Activated CD8-positive, alpha-beta memory T cell treated with anti-CD3 and anti-CD28 coated beads for 24 hours (primary cell): ENCODE results near the gene SDF4.

Experiments
- DNase-seq: peaks from one replicate; pipeline ENCODE4 v3.0.0-alpha.2; 2020

Gene SDF4

GRCh38 chr1:1175221-1176062, 56.4 kb downstream of the SDF4 start:
- DNase-seq, result no peak

DNA sequence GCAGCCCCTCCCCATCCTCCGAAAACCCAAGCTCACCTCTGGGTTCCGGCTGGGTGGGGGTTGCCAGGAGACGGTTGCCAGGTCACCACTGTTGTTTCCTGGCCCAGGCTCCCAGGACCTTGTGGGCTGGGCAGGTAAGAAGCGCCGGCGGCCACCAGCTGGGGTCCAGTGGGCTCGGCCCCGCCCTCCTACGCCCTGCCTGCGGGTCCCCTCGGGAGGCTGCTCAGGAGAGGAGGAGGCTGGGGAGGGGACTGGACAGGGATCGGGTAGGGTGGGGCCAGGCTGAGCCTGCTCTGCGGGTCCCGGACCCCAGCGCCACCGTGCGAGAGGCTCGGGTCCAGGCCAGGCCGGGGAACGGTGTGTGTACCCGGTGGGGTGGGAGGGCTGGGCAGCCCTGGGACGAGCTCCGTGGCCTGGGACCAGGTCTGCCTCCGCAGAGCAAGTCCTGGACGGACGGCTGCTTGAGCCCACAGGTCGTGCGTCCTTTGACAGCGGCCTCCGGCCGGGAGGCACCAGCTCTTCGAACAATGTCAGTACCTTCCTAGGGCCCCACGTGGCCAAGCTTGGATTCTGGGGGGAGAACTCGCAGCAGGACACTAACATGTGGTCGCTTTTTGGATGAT, 57.9 kb downstream of the SDF4 start, which contains the start of gene TTLL10:
TSS of gene TTLL10 (plus strand) at position 88 of the 623 bp plus-strand sequence. CDS start 5,336 bp downstream, outside the sequence.
- DNase-seq, result no peak

- DNase-seq, result no peak
Measured at GRCh38 chr1:1173061-1173792, 58.6 kb downstream of the SDF4 start.

- DNase-seq, result peak; percentile 71
Measured at GRCh38 chr1:1171546-1172340, 60.1 kb downstream of the SDF4 start.

DNA sequence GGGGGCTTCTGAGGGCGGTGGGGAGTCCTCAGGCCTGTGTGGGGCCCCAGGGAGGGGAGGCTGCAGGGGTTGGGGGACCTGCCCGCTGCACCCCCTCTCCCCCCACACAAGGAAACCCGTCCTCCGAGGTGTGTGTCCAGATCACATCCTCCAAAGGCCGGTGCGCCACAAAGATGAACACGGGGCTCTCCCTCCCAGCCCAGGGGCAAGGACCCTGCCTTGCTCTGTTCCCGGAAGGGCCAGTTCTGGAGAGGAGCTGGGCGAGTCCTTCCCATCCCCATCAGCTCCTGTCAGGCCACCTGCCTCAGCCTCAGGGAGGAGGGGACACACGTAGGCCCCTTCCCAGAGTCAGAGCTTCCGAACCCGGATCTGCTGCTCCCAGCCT, 60.6 kb downstream of the SDF4 start:
- DNase-seq, result no peak

DNA sequence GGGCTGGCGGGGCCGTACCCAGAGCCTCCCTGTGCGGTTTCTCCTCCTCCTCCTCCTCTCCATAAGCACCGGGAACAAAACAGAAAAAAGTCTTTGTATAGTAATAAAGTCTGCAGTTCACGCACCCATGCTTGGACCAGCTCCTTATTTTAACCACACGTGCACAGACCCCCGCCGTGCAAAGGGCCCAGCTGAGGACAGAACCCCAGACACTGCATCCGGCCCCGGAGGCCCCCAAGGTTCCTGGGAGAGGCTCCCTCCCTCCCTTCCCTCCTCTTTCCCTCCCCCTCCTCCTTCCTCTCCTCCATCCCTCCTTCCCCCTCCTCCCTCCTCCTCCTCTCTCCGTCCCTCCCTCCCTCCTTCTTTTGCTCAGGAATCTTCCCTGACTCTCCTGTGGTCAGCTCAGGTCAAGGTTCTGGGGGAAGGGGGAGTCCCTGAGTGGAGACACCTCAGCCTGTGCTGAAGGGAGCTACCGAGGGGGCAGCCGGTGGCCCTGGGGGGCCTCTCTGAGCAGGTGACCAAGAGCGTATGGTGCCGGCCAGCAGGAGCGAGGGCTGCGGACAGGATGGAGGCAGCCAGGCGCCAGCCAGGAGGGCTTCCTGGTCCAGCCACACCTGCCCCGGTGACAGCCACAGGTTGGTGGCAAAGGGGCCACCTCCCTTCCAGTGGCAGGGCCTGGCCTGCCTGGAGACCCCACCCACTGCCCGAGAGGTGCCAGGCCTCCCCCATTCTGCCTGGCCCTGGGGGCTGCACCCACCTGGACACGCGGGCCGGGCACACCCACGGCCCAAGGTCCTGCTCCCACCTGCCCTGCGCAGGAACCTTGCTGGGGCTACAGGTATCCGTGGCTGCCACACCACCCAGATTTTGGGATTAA, 61.3 kb downstream of the SDF4 start:
- DNase-seq, result no peak

DNA sequence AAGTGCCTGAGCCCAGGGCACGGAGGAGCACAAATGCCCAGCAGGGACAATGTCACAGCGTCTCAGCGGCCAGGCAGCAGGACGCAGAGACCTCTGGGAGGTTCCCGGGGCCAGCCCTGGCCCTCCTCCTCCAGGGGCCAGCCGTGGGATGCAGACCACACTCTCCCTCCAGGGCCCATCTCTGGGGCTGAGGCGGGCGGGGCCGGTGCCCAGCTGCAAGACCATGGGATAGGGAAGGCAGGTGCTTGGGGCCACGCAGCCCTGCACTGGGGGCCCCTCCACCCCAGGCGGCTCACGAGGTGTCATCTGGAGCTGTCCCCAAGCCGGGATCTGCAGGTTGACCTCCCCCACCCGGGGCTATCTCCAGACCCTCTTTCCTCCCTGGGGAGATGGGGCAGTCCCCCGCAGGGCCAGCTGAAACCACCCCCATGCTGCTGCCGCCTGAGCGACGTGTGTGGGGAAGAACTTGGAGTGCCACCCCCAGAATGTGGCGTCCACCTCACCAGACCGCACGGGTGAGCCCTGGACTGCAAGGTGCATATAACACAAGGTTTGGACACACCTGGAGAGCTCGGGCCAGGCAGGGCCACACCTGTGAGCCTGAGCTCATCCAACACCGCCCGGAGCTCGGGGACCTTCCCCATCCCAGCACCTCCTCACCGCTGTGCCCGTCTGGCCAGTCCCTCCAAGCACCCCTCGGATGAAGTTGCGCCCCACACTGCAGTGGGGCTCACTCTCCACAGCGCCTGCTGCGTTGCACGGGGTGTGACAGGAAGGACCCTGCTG, 62.2 kb downstream of the SDF4 start:
- no peak for DNase-seq

DNA sequence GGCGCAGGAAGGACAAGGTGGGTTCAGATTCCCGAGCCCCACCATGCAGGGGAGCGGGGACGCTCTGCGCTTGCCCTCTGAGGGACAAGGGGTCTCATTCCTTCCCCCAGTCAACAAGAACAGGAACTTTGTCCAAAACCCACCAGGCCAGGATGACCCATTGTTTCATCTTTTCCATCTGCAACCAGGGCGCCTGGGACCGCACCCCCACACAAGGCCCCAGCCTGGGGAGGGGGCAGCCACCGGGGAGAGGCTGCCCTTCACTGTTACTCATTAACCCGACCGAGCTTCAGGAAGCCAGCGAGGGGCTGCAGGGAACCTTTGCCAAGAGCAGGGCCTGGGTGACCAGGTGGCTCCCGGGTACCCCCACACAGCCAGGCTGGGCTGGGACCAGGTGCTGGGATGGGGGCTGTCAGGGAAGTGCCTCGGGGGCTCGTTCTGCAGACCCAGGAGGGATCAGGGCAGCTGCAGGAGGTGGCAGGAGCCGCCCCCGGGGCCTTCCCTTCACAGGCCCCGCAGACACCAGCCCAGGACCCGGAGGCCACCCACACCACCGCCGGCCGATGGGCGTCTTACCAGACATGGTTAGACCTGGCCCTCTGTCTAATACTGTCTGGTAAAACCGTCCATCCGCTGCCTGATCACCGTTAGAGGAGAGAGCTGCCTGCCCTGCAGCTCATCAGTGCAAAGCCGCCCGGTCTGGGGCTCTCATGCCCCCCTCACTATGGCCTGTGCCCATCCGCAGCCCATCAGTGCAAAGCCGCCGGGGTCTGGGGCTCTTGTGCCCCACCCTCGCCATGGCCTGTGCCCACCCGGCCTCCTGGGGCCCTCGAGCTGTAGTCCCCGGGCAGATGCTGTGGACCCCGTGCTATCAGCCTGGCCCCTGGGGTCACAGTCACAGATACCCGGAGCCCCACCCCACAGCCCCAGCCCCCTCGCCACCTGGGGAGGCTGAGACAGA, 63.1 kb downstream of the SDF4 start:
- DNase-seq, result no peak

GRCh38 chr1:1167841-1168450, 63.9 kb downstream of the SDF4 start:
- DNase-seq, result no peak

- DNase-seq, result no peak
Measured at GRCh38 chr1:1167398-1167821, 64.4 kb downstream of the SDF4 start.
